ENCODE results near the gene TRIP4.
"Not testable (repeated sequence)": the region's sequence is repeated elsewhere in the genome, so short reads cannot be mapped to it uniquely, and the experiment has no call there.

GRCh38 chr15:64380130-64380870, 7.3 kb upstream of the TRIP4 start:
- TF ChIP-seq, protein P1, sequence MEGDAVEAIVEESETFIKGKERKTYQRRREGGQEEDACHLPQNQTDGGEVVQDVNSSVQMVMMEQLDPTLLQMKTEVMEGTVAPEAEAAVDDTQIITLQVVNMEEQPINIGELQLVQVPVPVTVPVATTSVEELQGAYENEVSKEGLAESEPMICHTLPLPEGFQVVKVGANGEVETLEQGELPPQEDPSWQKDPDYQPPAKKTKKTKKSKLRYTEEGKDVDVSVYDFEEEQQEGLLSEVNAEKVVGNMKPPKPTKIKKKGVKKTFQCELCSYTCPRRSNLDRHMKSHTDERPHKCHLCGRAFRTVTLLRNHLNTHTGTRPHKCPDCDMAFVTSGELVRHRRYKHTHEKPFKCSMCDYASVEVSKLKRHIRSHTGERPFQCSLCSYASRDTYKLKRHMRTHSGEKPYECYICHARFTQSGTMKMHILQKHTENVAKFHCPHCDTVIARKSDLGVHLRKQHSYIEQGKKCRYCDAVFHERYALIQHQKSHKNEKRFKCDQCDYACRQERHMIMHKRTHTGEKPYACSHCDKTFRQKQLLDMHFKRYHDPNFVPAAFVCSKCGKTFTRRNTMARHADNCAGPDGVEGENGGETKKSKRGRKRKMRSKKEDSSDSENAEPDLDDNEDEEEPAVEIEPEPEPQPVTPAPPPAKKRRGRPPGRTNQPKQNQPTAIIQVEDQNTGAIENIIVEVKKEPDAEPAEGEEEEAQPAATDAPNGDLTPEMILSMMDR (conservative IDR thresholded peaks at IDR 0.05) = not testable (repeated sequence)
- not testable (repeated sequence) for TF ChIP-seq EZH2 (IDR thresholded peaks at IDR 0.05; ENCODE audit: low read depth)
